Small intestine (tissue), 7 donors: ENCODE results near the gene YBX2. TPM values are rescaled to one million over a fixed set of nuclear protein-coding genes. Genes with fewer than 3 reads are reported as not detected.
A peak's percentile ranks its signal among the peaks of the same experiment; 100 is the strongest.

Experiments used
- DNase-seq, 2 donors: peaks; one replicate each; pipeline versions ENCODE4 v3.0.0 to v3.0.0-alpha.2; 2013
- FAIRE-seq: peaks from 2 replicates; lab custom pipeline; 2012; peaks lifted over from hg19 to GRCh38; lab: Jason Lieb, UNC
- H3K27ac ChIP-seq, 3 donors: one replicate each; pipeline ENCODE4 v1.5.1; 2013; ENCODE audit warnings: low read length in 2 of 3, mild to moderate bottlenecking in 2 of 3, control low read depth in 1 of 3, inconsistent platforms in 1 of 3, low read depth in 1 of 3, moderate library complexity in 1 of 3
- H3K27me3 ChIP-seq, 3 donors: one replicate each; pipeline ENCODE4 v1.6.1; 2013; ENCODE audit warnings: low read length in 3 of 3, inconsistent platforms in 1 of 3; ENCODE audit not compliant: control insufficient read depth in 3 of 3, insufficient read depth in 3 of 3
- H3K36me3 ChIP-seq, 3 donors: one replicate each; pipeline ENCODE4 v1.6.1; 2013; ENCODE audit warnings: low read length in 3 of 3, inconsistent platforms in 1 of 3, low read depth in 1 of 3, mild to moderate bottlenecking in 1 of 3, moderate library complexity in 1 of 3; ENCODE audit not compliant: control insufficient read depth in 3 of 3, insufficient read depth in 2 of 3
- H3K4me1 ChIP-seq, 3 donors: one replicate each; pipeline ENCODE4 v1.6.1; 2013; ENCODE audit warnings: low read length in 2 of 3, inconsistent platforms in 1 of 3, low read depth in 1 of 3, mild to moderate bottlenecking in 1 of 3, moderate library complexity in 1 of 3; ENCODE audit not compliant: control insufficient read depth in 3 of 3, insufficient read depth in 2 of 3
- H3K4me3 ChIP-seq, 3 donors: one replicate each; pipeline ENCODE4 v1.5.1; 2013; ENCODE audit warnings: low read length in 3 of 3, control low read depth in 1 of 3, inconsistent platforms in 1 of 3, low read depth in 1 of 3, mild to moderate bottlenecking in 1 of 3, moderate library complexity in 1 of 3
- H3K9me3 ChIP-seq, 2 donors: one replicate each; pipeline ENCODE4 v1.6.1; 2013; ENCODE audit warnings: low read depth in 1 of 2, low read length in 1 of 2; ENCODE audit not compliant: control insufficient read depth in 2 of 2, insufficient read depth in 1 of 2
- WGBS, 3 donors: extraction: QIAGEN DNeasy Blood & Tissue Kit; methylation state at CpG; one replicate each; pipeline ENCODE4 v1.1.7; 2013; 5-methylcytosine and 5-hydroxymethylcytosine counted together
- polyA plus RNA-seq, 4 donors: library from polyadenylated mRNA; stranded (reverse) in 3 of 4; unstranded in 1 of 4; fragments of 200-250 nt in 3 of 4; fragments of 120-200 nt in 1 of 4; gene quantifications; one replicate each; pipeline versions ENCODE4 v1.2.1 to v1.2.3, GENCODE V29; 2013
- donor health status: healthy with polysubstance abuse.
- donor health status: control.
- donor health status: control.
- donor health status: Bipolar disorder and iron deficiency.
- donor health status: healthy.

Gene YBX2
- polyA plus RNA-seq, 4 donors: 4.0 to 49.6 (median 11.1) TPM

- H3K9me3 ChIP-seq: peaks cover 0 to 6% of the 10 kb centered on the region in 2 donors
- H3K4me1 ChIP-seq: peaks cover 0 to 23% (median 10%) of the 10 kb centered on the region in 3 donors
- peaks cover 0 to 9% (median 8%) of the 10 kb centered on the region in 3 donors for H3K27me3 ChIP-seq
- no peaks in the 10 kb centered on the region for H3K36me3 ChIP-seq
- no peak overlapping the region for H3K4me3 ChIP-seq
- 93 to 94% (median 93%) methylated on average over 19 of the region's 19 CpGs for WGBS, 3 donors
- H3K27ac ChIP-seq: no peak overlapping the region
- DNase-seq: no peak
- no peak for FAIRE-seq
Observed at GRCh38 chr17:7290166-7290565, 4.3 kb downstream of the YBX2 start.

GRCh38 chr17:7289256-7290032 lies 5.0 kb downstream of the YBX2 start:
- Histone ChIP-seq H3K36me3 (no peaks in the 10 kb centered on the region), H3K4me3 (no peak overlapping the region), H3K9me3 (peaks cover 0 to 6% of the 10 kb centered on the region in 2 donors), H3K27me3 (peaks cover 0 to 9% (median 3%) of the 10 kb centered on the region in 3 donors), H3K27ac (no peak overlapping the region), H3K4me1 (peaks cover 0 to 18% (median 10%) of the 10 kb centered on the region in 3 donors)
- FAIRE-seq (no peak), DNase-seq (no peak)
- WGBS, 3 donors: 84 to 95% (median 90%) methylated on average over 17 to 18 of the region's 18 CpGs

GRCh38 chr17:7285679-7286078 lies 8.8 kb downstream of the YBX2 start:
- Histone ChIP-seq H3K27me3 (peaks cover 0 to 17% (median 2%) of the 10 kb centered on the region in 3 donors), H3K4me1 (peaks cover 0 to 19% (median 0%) of the 10 kb centered on the region in 3 donors), H3K9me3 (no peaks in the 10 kb centered on the region), H3K4me3 (no peak overlapping the region), H3K36me3 (no peaks in the 10 kb centered on the region), H3K27ac (no peak overlapping the region)
- no peak for FAIRE-seq
- 91 to 92% (median 92%) methylated on average over 12 of the region's 12 CpGs for WGBS, 3 donors
- no peak for DNase-seq

- Histone ChIP-seq H3K27ac (no peak overlapping the region), H3K36me3 (no peaks in the 10 kb centered on the region), H3K4me1 (peaks cover 0 to 26% (median 0%) of the 10 kb centered on the region in 3 donors), H3K27me3 (peaks cover 0 to 17% (median 2%) of the 10 kb centered on the region in 3 donors), H3K9me3 (no peaks in the 10 kb centered on the region), H3K4me3 (no peak overlapping the region)
- 80 to 92% (median 87%) methylated on average over 16 of the region's 16 CpGs for WGBS, 3 donors
- FAIRE-seq (no peak), DNase-seq (no peak)
Observed at GRCh38 chr17:7284911-7285310, 9.5 kb downstream of the YBX2 start.

- WGBS, 3 donors: 85 to 87% (median 86%) methylated on average over 18 of the region's 18 CpGs
- H3K9me3 ChIP-seq: no peaks in the 10 kb centered on the region
Observed at GRCh38 chr17:7283471-7284216, 10.8 kb downstream of the YBX2 start.

GRCh38 chr17:7282752-7283321 lies 11.6 kb downstream of the YBX2 start:
- FAIRE-seq: no peak
- 53 to 56% (median 55%) methylated on average over 6 of the region's 6 CpGs for WGBS, 3 donors
- H3K27me3 ChIP-seq: peaks cover 0 to 17% (median 2%) of the 10 kb centered on the region in 3 donors
- no peak for DNase-seq
- no peak overlapping the region for H3K27ac ChIP-seq
- H3K4me1 ChIP-seq: peaks cover 0 to 30% (median 0%) of the 10 kb centered on the region in 3 donors
- H3K36me3 ChIP-seq: no peaks in the 10 kb centered on the region
- no peaks in the 10 kb centered on the region for H3K9me3 ChIP-seq
- no peak overlapping the region for H3K4me3 ChIP-seq

More at GRCh38 chr17:7283471-7284216, 10.8 kb downstream of the YBX2 start:
- Histone ChIP-seq H3K27ac (no peak overlapping the region), H3K4me3 (no peak overlapping the region), H3K4me1 (peaks cover 0 to 30% (median 0%) of the 10 kb centered on the region in 3 donors), H3K27me3 (peaks cover 0 to 17% (median 2%) of the 10 kb centered on the region in 3 donors), H3K36me3 (no peaks in the 10 kb centered on the region)
- no peak for FAIRE-seq
- DNase-seq: no peak

- peaks cover 0 to 17% (median 0%) of the 10 kb centered on the region in 3 donors for H3K27me3 ChIP-seq
- H3K27ac ChIP-seq: peak overlapping the region in 1 of 3 donors; percentile 22
- DNase-seq: peak in 1 of 2 donors; percentile 37
- no peaks in the 10 kb centered on the region for H3K36me3 ChIP-seq
- H3K4me1 ChIP-seq: peaks cover 0 to 30% (median 0%) of the 10 kb centered on the region in 3 donors
- H3K9me3 ChIP-seq: no peaks in the 10 kb centered on the region
- FAIRE-seq: no peak
- H3K4me3 ChIP-seq: peak overlapping the region in 2 of 3 donors; percentile 44 to 48
- 4 to 7% (median 6%) methylated on average over 35 to 43 of the region's 43 CpGs for WGBS, 3 donors
Observed at GRCh38 chr17:7281953-7282751, 12.3 kb downstream of the YBX2 start.
